Activated T-helper 1 cell treated with anti-CD3 and anti-CD28 coated beads, Interleukin-12 subunit alpha, Interleukin-12 subunit beta, Interleukin-2, Interleukin-4 antibody, amounts not matched to agents 30 ng/mL and 10 ng/mL and 1 ng/mL, durations not matched to agents 14 hours and 24 hours and 36 hours (primary cell): ENCODE measurements around the gene HLA-DQA2. TPM values are rescaled to one million over a fixed set of nuclear protein-coding genes. Genes with fewer than 3 reads are reported as not detected.
"Not testable (repeated sequence)": the region's sequence is repeated elsewhere in the genome, so short reads cannot be mapped to it uniquely, and the experiment has no call there.

ENCODE experiments used
- DNase-seq: peaks from one replicate; pipeline ENCODE4 v3.0.0; 2021; ENCODE audit warnings: low spot score
- H3K27ac Mint-ChIP-seq: one replicate; pipeline ENCODE4 v1.8.0; 2021; ENCODE audit warnings: mild to moderate bottlenecking, mixed read lengths
- H3K27me3 Mint-ChIP-seq: one replicate; pipeline ENCODE4 v1.8.0; 2022; ENCODE audit warnings: mild to moderate bottlenecking, moderate library complexity, mixed read lengths; ENCODE audit not compliant: insufficient read depth
- H3K36me3 Mint-ChIP-seq: one replicate; pipeline ENCODE4 v1.8.0; 2021; ENCODE audit warnings: low read depth, mixed read lengths
- H3K4me1 Mint-ChIP-seq: one replicate; pipeline ENCODE4 v1.8.0; 2021; ENCODE audit warnings: low read depth, mixed read lengths
- H3K4me3 Mint-ChIP-seq: one replicate; pipeline ENCODE4 v1.8.0; 2021; ENCODE audit warnings: mild to moderate bottlenecking, moderate library complexity, mixed read lengths
- H3K9me3 Mint-ChIP-seq: one replicate; pipeline ENCODE4 v1.8.0; 2021; ENCODE audit warnings: mixed read lengths
- intact Hi-C: fragments of 100-400 bp; cut with micrococcal nuclease; formaldehyde crosslinking; loops from one replicate; pipeline ENCODE4 v1.15.1; 2024
- total RNA-seq: library from RNA; stranded (reverse); gene quantifications from 2 replicates; pipeline ENCODE4 v1.2.3, GENCODE V29; 2022

Gene HLA-DQA2
- total RNA-seq, 1 donor from 2014 or later: 1.8 TPM

DNA sequence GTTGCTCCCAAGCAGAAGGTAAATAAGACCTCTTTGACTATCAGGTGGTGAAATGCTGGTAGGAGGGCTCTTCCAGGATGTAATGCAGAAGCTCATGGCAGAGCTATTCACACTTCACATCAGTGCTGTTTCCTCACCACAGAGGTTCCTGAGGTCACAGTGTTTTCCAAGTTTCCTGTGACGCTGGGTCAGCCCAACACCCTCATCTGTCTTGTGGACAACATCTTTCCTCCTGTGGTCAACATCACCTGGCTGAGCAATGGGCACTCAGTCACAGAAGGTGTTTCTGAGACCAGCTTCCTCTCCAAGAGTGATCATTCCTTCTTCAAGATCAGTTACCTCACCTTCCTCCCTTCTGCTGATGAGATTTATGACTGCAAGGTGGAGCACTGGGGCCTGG is 4.5 kb downstream of the HLA-DQA2 start:
- not testable (repeated sequence) for DNase-seq

DNA sequence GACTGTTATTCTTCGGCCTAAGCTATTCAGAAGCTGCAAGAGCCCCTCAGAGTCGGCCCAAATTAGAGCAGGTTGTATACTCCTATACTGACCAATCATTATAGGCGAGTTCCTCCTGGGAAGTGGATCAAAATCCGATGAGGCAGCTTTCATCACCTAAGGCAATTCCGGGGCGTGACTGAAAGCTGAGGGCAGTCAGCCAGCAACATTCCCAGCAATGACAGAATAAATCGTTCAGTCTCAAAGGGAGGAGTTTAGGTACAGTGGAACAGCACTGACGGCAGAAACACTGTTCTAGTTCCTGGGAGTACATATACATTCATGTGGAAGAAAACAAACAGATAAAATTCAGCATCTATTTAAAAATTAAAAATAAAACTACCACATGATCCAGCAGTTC is 11.4 kb downstream of the HLA-DQA2 start:
- Mint-ChIP-seq H3K4me1 (no peaks in the 10 kb centered on the region), H3K4me3 (no peak overlapping the region), H3K27me3 (peaks cover 26% of the 10 kb centered on the region), H3K36me3 (no peaks in the 10 kb centered on the region), H3K9me3 (no peaks in the 10 kb centered on the region), H3K27ac (no peak overlapping the region)
- DNase-seq: no peak
- intact Hi-C loops: no loop called here

More for the DNA sequence above, 4.5 kb downstream of the HLA-DQA2 start:
- intact Hi-C loops, H3K27ac Mint-ChIP-seq, H3K36me3 Mint-ChIP-seq, H3K4me1 Mint-ChIP-seq, H3K9me3 Mint-ChIP-seq, H3K4me3 Mint-ChIP-seq: not testable (repeated sequence)
- H3K27me3 Mint-ChIP-seq: peaks cover 19% of the 10 kb centered on the region

DNA sequence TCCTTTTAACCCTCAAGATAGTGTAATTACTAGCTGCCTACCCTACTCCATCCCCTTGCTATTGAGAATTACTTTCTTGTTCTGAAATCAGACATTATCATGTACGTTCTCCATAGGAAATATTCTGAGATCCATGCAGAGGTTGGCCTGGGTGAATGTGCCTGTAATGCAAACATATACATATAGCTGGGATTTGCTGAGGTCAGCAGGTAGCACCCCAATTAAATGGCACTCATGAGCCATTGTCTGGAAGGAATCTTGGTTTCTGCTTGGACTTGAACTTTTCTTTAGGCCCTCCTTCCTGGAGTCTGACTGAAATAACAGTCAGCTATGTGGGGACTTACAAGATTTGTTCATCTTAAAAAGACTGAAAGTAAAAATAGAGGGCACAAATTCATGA is 18.5 kb downstream of the HLA-DQA2 start:
- intact Hi-C loops: no loop called here
- H3K27me3 Mint-ChIP-seq: peaks cover 14% of the 10 kb centered on the region
- no peak overlapping the region for H3K4me3 Mint-ChIP-seq
- H3K36me3 Mint-ChIP-seq: no peaks in the 10 kb centered on the region
- DNase-seq: no peak
- H3K9me3 Mint-ChIP-seq: no peaks in the 10 kb centered on the region
- H3K4me1 Mint-ChIP-seq: no peaks in the 10 kb centered on the region
- no peak overlapping the region for H3K27ac Mint-ChIP-seq

GRCh38 chr6:32761072-32761471 is 19.9 kb downstream of the HLA-DQA2 start:
- intact Hi-C loops: no loop called here
- DNase-seq: no peak
- H3K27ac Mint-ChIP-seq: no peak overlapping the region
- H3K9me3 Mint-ChIP-seq: no peaks in the 10 kb centered on the region
- H3K36me3 Mint-ChIP-seq: no peaks in the 10 kb centered on the region
- peak overlapping the region; percentile 19 for H3K4me3 Mint-ChIP-seq
- peaks cover 13% of the 10 kb centered on the region for H3K27me3 Mint-ChIP-seq
- no peaks in the 10 kb centered on the region for H3K4me1 Mint-ChIP-seq

GRCh38 chr6:32761548-32761947 is 20.4 kb downstream of the HLA-DQA2 start:
- intact Hi-C loops: no loop called here
- peaks cover 13% of the 10 kb centered on the region for H3K27me3 Mint-ChIP-seq
- no peak for DNase-seq

GRCh38 chr6:32763421-32763820 is 22.2 kb downstream of the HLA-DQA2 start, which contains the start of gene HLA-DQB2:
TSS of gene HLA-DQB2 (minus strand) at chr6:32763532. CDS start at chr6:32763470, 62 bp downstream.
- Mint-ChIP-seq H3K27me3 (peaks cover 16% of the 10 kb centered on the region), H3K36me3 (no peaks in the 10 kb centered on the region), H3K9me3 (no peaks in the 10 kb centered on the region), H3K27ac (no peak within 1 kb of the TSS), H3K4me3 (no peak within 1 kb of the TSS), H3K4me1 (no peaks in the 10 kb centered on the region)
- intact Hi-C loops: no loop called here
- no peak for DNase-seq

More at GRCh38 chr6:32761548-32761947, 20.4 kb downstream of the HLA-DQA2 start:
- no peaks in the 10 kb centered on the region for H3K36me3 Mint-ChIP-seq
- H3K4me3 Mint-ChIP-seq: no peak overlapping the region
- H3K27ac Mint-ChIP-seq: no peak overlapping the region
- no peaks in the 10 kb centered on the region for H3K9me3 Mint-ChIP-seq
- no peaks in the 10 kb centered on the region for H3K4me1 Mint-ChIP-seq

DNA sequence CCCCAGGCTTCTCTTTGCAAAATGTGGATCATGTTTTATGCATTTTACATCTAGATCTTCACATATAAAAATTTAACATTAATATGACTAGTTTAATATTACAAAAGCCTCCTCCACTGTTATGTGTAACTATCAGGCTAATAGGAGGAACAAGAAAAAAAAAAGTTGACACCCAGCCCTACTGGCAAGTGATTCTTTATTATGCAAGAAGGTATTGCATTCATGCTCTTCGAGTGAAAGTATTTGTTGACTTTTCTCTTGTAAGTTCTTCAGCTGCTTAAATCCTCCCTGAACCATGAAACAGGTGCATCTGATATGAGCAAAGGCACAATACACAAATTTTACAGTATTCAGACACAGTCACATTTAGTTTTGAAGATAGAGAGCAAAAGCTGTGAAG is 22.9 kb downstream of the HLA-DQA2 start:
- DNase-seq: no peak
- Mint-ChIP-seq H3K27ac (no peak overlapping the region), H3K36me3 (no peaks in the 10 kb centered on the region), H3K27me3 (peaks cover 22% of the 10 kb centered on the region), H3K4me1 (no peaks in the 10 kb centered on the region), H3K9me3 (no peaks in the 10 kb centered on the region), H3K4me3 (no peak overlapping the region)
- intact Hi-C loops: no loop called here

GRCh38 chr6:32772656-32773055 is 31.5 kb downstream of the HLA-DQA2 start:
- H3K27me3 Mint-ChIP-seq: peaks cover 55% of the 10 kb centered on the region
- no peaks in the 10 kb centered on the region for H3K36me3 Mint-ChIP-seq
- no peak overlapping the region for H3K4me3 Mint-ChIP-seq
- intact Hi-C loops: no loop called here
- H3K27ac Mint-ChIP-seq: no peak overlapping the region
- H3K4me1 Mint-ChIP-seq: no peaks in the 10 kb centered on the region
- no peak for DNase-seq
- no peaks in the 10 kb centered on the region for H3K9me3 Mint-ChIP-seq

- peaks cover 45% of the 10 kb centered on the region for H3K27me3 Mint-ChIP-seq
Observed at GRCh38 chr6:32774426-32774825, 33.2 kb downstream of the HLA-DQA2 start.

GRCh38 chr6:32775071-32775470 is 33.9 kb downstream of the HLA-DQA2 start:
- H3K27me3 Mint-ChIP-seq: peaks cover 41% of the 10 kb centered on the region
- no peaks in the 10 kb centered on the region for H3K4me1 Mint-ChIP-seq
- intact Hi-C loops: no loop called here
- H3K36me3 Mint-ChIP-seq: no peaks in the 10 kb centered on the region
- no peak for DNase-seq
- no peaks in the 10 kb centered on the region for H3K9me3 Mint-ChIP-seq
- no peak overlapping the region for H3K4me3 Mint-ChIP-seq
- H3K27ac Mint-ChIP-seq: no peak overlapping the region

More at GRCh38 chr6:32774426-32774825, 33.2 kb downstream of the HLA-DQA2 start:
- intact Hi-C loops: no loop called here
- Mint-ChIP-seq H3K27ac (no peak overlapping the region), H3K4me3 (no peak overlapping the region), H3K36me3 (no peaks in the 10 kb centered on the region), H3K9me3 (no peaks in the 10 kb centered on the region), H3K4me1 (no peaks in the 10 kb centered on the region)
- DNase-seq: no peak

- H3K9me3 Mint-ChIP-seq: no peaks in the 10 kb centered on the region
Observed at GRCh38 chr6:32779036-32779435, 37.8 kb downstream of the HLA-DQA2 start.

GRCh38 chr6:32782923-32783322 is 41.7 kb downstream of the HLA-DQA2 start:
- H3K27ac Mint-ChIP-seq, H3K4me3 Mint-ChIP-seq, H3K9me3 Mint-ChIP-seq, intact Hi-C loops, H3K4me1 Mint-ChIP-seq, DNase-seq, H3K36me3 Mint-ChIP-seq: not testable (repeated sequence)
- peaks cover 39% of the 10 kb centered on the region for H3K27me3 Mint-ChIP-seq

More at GRCh38 chr6:32779036-32779435, 37.8 kb downstream of the HLA-DQA2 start:
- DNase-seq: no peak
- no peak overlapping the region for H3K27ac Mint-ChIP-seq
- no peaks in the 10 kb centered on the region for H3K4me1 Mint-ChIP-seq
- intact Hi-C loops: no loop called here
- H3K4me3 Mint-ChIP-seq: no peak overlapping the region
- H3K36me3 Mint-ChIP-seq: no peaks in the 10 kb centered on the region
- peaks cover 34% of the 10 kb centered on the region for H3K27me3 Mint-ChIP-seq

GRCh38 chr6:32785781-32786533 is 44.8 kb downstream of the HLA-DQA2 start:
- DNase-seq: peak; percentile 25
- Mint-ChIP-seq H3K4me3 (no peak overlapping the region), H3K9me3 (no peaks in the 10 kb centered on the region), H3K4me1 (no peaks in the 10 kb centered on the region), H3K27ac (no peak overlapping the region), H3K27me3 (peaks cover 56% of the 10 kb centered on the region), H3K36me3 (no peaks in the 10 kb centered on the region)
- intact Hi-C loops: loop anchor here (1.0 kb wide), 2 partner anchors 354 to 373 kb away; no protein-coding TSS in a partner anchor
